ENCODE data around the gene CNTN4.

Gene CNTN4

DNA sequence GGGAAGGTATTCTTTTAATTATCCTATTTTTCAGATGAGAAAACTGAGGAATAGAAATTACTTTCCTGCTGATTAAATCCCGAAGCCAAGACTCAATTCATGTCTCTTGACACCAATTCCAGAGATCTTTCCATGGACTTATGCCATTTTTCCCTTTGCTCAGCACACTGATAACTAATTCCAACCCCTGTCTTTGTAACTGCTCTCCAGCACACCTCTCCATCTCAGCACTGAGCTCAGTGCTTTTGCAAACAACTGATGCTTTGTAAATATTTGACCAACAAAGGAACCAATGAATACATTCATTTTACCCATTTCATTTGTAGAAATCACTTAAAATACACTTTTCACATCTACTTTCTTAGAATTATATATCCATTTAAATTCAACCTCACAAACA, 762.5 kb downstream of the CNTN4 start:
- no peak for DNase-seq (ENCODE audit: low read depth)

- DNase-seq (ENCODE audit: low read depth), result no peak
Observed at GRCh38 chr3:2861920-2862319, 763.3 kb downstream of the CNTN4 start.

GRCh38 chr3:2862366-2862765, 763.7 kb downstream of the CNTN4 start:
- no peak for DNase-seq (ENCODE audit: low read depth)

DNA sequence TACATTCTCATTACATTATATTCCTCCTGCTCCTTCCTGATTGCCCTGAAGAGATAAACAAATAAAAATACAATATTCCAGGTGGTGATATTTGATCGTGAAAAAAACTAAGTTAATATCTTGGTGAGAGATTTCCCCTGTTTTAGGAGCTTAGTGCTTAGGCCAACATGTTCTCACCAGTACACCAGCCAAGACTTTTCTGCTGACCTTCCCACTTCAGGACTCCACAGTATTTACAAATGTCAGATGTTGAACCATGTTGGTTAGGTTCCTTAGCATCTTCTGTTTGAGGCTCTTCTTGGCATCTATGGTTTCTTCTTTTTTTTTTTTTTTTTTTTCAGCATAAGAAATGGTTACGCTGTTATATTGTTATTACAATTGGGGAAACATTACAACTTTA, 764.5 kb downstream of the CNTN4 start:
- no peak for DNase-seq (ENCODE audit: low read depth)

GRCh38 chr3:2869905-2870304, 771.2 kb downstream of the CNTN4 start:
- no peak for DNase-seq (ENCODE audit: low read depth)

DNA sequence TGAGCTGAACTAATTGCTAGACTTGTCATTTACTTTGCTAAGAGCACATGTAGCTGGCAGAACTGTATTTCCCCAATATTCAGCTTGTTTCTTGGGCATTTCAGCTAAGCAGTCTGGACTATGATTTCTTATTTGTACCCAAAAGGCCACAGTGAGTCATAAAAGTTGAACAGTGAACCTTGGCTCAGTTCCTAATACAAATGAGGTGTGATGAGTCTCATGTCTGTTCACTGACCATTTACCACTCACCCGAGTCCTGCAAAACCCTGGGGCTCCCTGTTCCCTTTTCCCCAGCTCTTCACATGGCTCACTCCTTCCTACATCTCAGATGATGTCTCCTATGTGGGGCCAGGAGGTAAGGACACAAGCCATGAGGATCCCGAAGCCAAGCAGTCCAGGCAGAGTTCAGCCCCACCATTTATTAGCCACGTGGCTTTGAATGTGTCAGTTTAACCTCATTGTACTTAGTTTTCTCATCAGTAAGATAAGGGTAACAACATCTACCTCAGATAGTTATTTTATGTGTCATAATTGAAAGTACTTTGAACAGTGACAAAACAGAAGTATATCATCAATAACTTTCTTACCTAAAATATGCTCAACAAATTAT, 772.2 kb downstream of the CNTN4 start:
- no peak for DNase-seq (ENCODE audit: low read depth)

DNA sequence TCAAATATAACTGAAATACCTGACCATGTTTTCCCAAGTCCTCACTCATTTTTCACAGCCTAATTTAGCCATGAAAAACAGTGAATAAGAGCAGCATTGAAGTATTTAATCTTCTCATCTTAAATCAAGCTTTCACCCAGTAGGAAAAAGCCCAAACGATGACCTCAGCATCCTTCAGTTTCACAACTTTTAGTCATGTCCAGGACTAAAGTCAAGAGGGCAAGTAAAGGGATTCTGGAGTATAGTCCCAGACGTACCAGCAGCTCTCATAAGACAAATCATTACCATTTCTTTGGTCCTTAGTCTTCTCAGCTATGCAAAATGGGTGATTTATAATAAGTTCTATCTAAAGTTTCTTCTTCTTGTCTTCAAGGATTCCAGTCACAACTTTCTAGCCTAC, 774.2 kb downstream of the CNTN4 start:
- DNase-seq (ENCODE audit: low read depth), result no peak

GRCh38 chr3:2873986-2874385, 775.3 kb downstream of the CNTN4 start:
- DNase-seq (ENCODE audit: low read depth), result no peak

GRCh38 chr3:2875699-2876098, 777.0 kb downstream of the CNTN4 start:
- no peak for DNase-seq (ENCODE audit: low read depth)

- no peak for DNase-seq (ENCODE audit: low read depth)
Observed at GRCh38 chr3:2876362-2876761, 777.7 kb downstream of the CNTN4 start.

DNA sequence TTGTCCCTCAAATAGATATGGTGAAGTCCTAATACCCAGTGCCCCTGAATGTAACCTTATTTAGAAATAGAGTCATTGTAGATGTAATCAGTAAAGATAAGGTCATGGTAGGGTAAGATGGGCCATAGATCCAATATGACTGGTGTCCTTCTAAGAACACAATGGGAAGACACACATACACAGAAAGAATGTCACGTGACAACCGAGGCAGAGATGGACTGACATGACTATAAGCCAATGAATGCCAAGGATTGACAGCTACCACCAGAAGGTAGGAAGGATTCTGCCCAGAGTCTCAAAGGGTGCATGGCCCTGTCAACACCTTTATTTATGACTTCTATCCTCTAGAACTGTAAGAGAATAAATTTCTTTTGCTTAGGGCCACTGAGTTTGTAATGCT, 780.4 kb downstream of the CNTN4 start:
- DNase-seq (ENCODE audit: low read depth), result no peak

GRCh38 chr3:2879587-2879986, 780.9 kb downstream of the CNTN4 start:
- DNase-seq (ENCODE audit: low read depth), result no peak

GRCh38 chr3:2880218-2880756, 781.6 kb downstream of the CNTN4 start:
- no peak for DNase-seq (ENCODE audit: low read depth)

GRCh38 chr3:2883283-2883682, 784.6 kb downstream of the CNTN4 start:
- DNase-seq (ENCODE audit: low read depth), result no peak

DNA sequence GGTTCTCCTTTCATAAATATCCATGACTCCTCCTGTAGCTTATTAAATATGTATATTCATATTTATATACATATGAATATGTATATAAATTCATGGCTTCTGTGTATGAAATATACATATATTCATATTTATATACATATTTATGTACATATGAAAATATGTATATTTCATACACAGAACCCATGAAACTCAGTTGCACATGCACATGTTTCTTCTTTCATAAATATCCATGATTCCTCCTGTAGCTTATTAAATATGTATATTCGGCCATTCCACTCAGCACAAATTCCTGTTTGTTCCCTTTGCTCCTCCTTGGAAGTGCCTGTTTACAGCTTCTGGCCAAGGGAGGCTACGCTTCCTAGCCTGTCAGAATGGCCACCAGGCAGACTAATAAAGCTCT, 789.9 kb downstream of the CNTN4 start:
- DNase-seq (ENCODE audit: low read depth), result no peak

DNA sequence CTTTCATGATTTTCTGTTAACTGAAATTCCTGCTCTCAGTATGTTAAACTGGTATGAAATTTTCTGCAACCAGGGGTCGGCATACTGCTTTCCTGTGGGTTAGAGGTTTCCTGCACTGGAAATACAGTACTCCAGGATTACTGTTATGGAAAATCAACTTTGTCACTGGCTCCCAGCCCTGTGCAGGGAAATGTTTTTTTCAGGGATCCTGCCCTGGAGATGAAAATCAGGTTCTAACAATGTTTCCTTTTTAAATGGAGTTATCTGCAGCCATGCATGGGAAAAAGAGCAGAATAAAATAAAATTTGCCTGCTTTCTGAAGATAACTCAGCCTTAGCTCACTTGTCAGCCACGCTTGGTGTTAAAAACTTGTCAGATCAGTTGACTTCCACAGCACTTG, 791.1 kb downstream of the CNTN4 start:
- no peak for DNase-seq (ENCODE audit: low read depth)

GRCh38 chr3:2896308-2896939, 797.8 kb downstream of the CNTN4 start:
- DNase-seq (ENCODE audit: low read depth), result no peak

DNA sequence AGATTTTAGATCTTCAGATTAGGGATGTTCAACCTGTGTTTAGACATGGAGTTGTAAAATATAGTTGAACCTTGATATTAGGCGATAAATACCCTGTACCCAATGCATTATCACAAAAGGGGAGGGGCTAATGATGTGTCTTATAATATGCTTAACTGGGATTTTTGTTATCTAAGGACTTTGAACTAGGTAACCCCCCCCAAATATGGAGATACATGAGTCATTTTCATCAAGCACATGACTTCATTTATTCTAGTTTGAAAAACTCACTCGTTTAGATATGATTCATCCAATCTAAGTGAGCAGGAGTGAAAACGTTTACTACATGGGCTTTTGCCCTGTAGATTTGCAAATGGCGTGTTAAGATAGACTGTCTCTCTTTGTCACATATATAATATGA, 799.2 kb downstream of the CNTN4 start:
- DNase-seq (ENCODE audit: low read depth), result no peak

DNA sequence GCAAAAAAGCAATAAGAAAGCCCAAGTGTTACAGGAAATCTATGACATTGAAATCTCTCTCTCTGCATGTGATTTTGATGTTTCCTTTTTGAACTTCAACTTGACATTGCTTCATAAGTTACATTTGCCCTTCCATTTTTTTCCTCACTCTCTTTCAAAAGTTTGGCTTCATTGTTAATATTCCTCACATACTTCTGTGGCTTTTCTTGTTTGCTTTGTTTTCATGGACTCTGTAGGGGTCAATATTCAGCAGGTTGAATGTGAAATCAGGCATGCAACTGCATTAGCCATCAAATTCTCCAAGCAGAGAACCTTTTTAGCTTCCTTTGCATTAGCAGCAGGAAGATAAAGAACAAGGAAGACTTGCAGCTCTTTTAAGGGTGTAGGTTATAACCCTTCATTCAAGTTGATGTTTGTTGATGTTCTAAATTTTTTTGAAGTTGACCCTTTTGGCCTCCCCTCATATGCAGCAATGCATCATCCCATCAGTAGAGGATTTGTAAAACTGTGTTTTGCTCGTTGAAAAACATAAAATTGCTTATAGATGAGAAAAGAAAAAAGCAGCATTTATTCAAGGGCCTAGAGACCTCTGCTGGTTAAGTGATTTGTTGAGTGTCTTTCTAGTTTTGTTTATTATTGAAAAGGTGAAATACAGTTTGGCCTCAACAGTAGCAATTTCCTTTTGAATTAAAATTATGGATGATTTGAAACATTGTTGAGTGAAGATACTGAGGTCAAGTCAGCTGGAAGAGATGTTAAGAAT, 800.1 kb downstream of the CNTN4 start:
- DNase-seq (ENCODE audit: low read depth), result no peak

DNA sequence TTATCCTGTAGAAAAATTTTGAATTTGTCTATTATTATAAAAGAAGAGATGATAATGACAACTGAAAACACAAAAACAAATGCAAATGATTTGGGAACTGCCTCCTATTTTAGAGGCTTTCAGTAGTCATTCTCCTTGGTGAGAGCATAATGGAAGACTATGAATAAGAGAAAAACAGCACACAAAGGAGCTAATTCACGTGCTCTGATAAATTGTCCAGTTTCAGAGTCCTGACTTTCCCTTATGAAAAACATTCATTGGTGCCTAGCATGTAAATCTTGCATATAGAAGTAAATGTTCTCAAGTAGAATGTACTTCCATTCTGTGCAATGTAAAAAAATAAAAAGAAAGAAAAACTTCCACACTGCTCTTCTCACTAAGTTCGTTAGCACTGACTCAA, 805.4 kb downstream of the CNTN4 start:
- no peak for DNase-seq (ENCODE audit: low read depth)

DNA sequence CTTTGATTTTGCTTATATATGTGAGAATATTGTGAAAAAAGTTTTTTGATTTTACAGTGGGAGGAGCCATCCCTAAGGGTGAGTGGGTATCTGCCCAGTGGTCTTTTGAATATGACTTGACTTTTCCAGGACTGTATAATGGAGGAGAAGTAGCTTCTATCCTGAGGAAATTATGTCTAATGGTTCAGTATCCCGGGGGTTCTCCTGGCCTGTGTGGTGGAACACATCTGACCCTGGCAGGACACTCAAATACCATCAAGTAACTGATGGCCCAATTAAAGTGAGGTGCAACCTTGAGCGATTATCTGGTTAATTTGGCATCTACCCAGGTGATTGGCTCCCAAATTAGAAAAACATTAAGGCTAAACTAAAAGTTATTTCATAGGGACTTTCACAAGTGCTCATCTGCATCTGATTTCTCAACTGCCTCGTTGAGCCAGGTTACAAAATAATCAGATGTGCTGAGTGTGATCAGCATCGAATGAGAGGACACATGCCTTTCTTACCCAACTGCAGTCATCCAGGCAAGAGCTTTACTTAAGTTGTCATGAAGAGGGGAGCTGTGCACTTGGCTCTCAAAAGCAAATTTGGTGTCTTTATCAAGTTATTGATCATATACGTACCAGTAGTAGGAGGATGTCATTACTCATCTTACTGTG, 810.2 kb downstream of the CNTN4 start:
- no peak for DNase-seq (ENCODE audit: low read depth)

- DNase-seq (ENCODE audit: low read depth), result no peak
Observed at GRCh38 chr3:2910997-2911396, 812.3 kb downstream of the CNTN4 start.

GRCh38 chr3:2915826-2916225, 817.2 kb downstream of the CNTN4 start:
- no peak for DNase-seq (ENCODE audit: low read depth)

Measured in T follicular helper cell (primary cell).